Heart right ventricle (tissue), 16 donors: ENCODE measurements around the gene SLIT3. TPM values are rescaled to one million over a fixed set of nuclear protein-coding genes. Genes with fewer than 3 reads are reported as not detected.
A peak's percentile ranks its signal among the peaks of the same experiment; 100 is the strongest.

Experiments used
- ATAC-seq, 8 donors: fragments of 200-7000 bp; cut with Tn5 transposase; one replicate each; pipeline ENCODE4 v1.9.1; 2020; ENCODE audit warnings: mild to moderate bottlenecking in 8 of 8, moderate library complexity in 8 of 8, moderate number of reproducible peaks in 1 of 8
- DNase-seq, 2 donors: peaks; one replicate each; pipeline ENCODE4 v3.0.0-alpha.2; 2020
- H3K27ac ChIP-seq, 10 donors: fragments of 200-600 bp; sonication (generic) in 2 of 10; one replicate each; pipeline versions ENCODE4 v1.5.0 to v1.8.0; 2020 to 2022; ENCODE audit warnings: mild to moderate bottlenecking in 3 of 10
- H3K27me3 ChIP-seq, 7 donors: fragments of 200-600 bp; one replicate each; pipeline ENCODE4 v1.8.0; 2021 to 2022; ENCODE audit warnings: mild to moderate bottlenecking in 2 of 7
- H3K36me3 ChIP-seq, 9 donors: fragments of 200-600 bp; sonication (generic) in 1 of 9; one replicate each; pipeline versions ENCODE4 v1.5.0 to v1.8.0; 2020 to 2022; ENCODE audit warnings: mild to moderate bottlenecking in 2 of 9
- H3K4me1 ChIP-seq, 9 donors: fragments of 200-600 bp; sonication (generic) in 1 of 9; one replicate each; pipeline versions ENCODE4 v1.5.0 to v1.8.0; 2020 to 2022; ENCODE audit warnings: mild to moderate bottlenecking in 4 of 9
- H3K4me3 ChIP-seq, 10 donors: fragments of 200-600 bp; sonication (generic) in 2 of 10; one replicate each; pipeline versions ENCODE4 v1.5.0 to v1.8.0; 2020 to 2022; ENCODE audit warnings: mild to moderate bottlenecking in 7 of 10, moderate library complexity in 2 of 10
- H3K9me3 ChIP-seq, 11 donors: fragments of 200-600 bp in 10 of 11; sonication (generic) in 2 of 11; one replicate each; pipeline versions ENCODE4 v1.5.0 to v1.8.0; 2013 to 2022; ENCODE audit warnings: mild to moderate bottlenecking in 2 of 11, control low read depth in 1 of 11, moderate library complexity in 1 of 11
- CTCF ChIP-seq, 9 donors: fragments of 200-600 bp; sonication (generic) in 2 of 9; IDR thresholded peaks; one replicate each; pipeline versions ENCODE4 v1.5.0 to v1.8.0; 2021 to 2022; ENCODE audit warnings: antibody characterized with exemption in 9 of 9, mild to moderate bottlenecking in 5 of 9, moderate library complexity in 1 of 9
- WGBS, 2 donors: extraction: QIAGEN DNeasy Blood & Tissue Kit; methylation state at CpG; one replicate each; pipeline ENCODE4 v1.1.7; 2013; ENCODE audit warnings: inconsistent platforms in 1 of 2; 5-methylcytosine and 5-hydroxymethylcytosine counted together
- intact Hi-C, 10 donors: fragments of 100-400 bp; cut with DNase I; formaldehyde crosslinking; loops; one replicate each; pipeline versions ENCODE4 v1.11.1 to v1.14.2; 2022
- polyA plus RNA-seq, 2 donors: library from polyadenylated mRNA; stranded (reverse); fragments of 200-250 nt; gene quantifications; one replicate each; pipeline ENCODE4 v1.2.3, GENCODE V29; 2013
- total RNA-seq, 10 donors: library from RNA; stranded (reverse); fragmentation: NEBNext Ultra II Directional in 3 of 10; extraction: Animal tissue kit (Norgen Biotek cat#: 25700) in 3 of 10; gene quantifications; one replicate each; pipeline versions ENCODE4 v1.2.1 to v1.2.4, GENCODE V29; 2021 to 2023
- donor health status: Arrhythmogenic right ventricular cardiomyopathy.
- donor health status: ischemic (EF 13 %, LVEDD 7.1; RV severe dilation, severe dysfunction).
- donor health status: healthy with polysubstance abuse.
- donor health status: DM: no; HTN: yes; CAD: no.
- donor health status: DM: no; HTN: no; CAD: no.
- donor health status: ischemic (EF 25% LVEDD 6.9; RV normal size, moderate dysfunction).
- donor health status: ischemic (EF 25% LVEDD 5.7; RV mildly dilated, moderate dysfunction).
- donor health status: healthy.
- donor health status: DM: yes; HTN: yes; CAD: no.
- donor health status: Ischemic cardiomyopathy.
- donor health status: ischemic (EF 35%, LVEDD 5.7; RV mildly dilated, moderate dysfunction).
- donor health status: nonischemic (EF 11% LVEDD 7.7; RV severe dilation, severe dysfunction).
- donor health status: DM: yes; HTN: yes; CAD: no.
- donor health status: PGD.
- donor health status: ischemic (EF 29% LVEDD 5.4; RV normal size, mild dysfunction).
- donor health status: nonischemic (EF 23%, LVEDD 6.1; RV moderate dilation, normal function).

The SLIT3 gene
- total and polyA plus RNA-seq, 12 donors = 2.0 to 29.2 (median 12.1) TPM

- H3K36me3 ChIP-seq = no peaks in the 10 kb centered on the region
- peaks cover 0 to 3% (median 0%) of the 10 kb centered on the region in 7 donors for H3K27me3 ChIP-seq
- no peak overlapping the region for H3K4me3 ChIP-seq
- ATAC-seq (peak in 1 of 8 donors; percentile 22), DNase-seq (no peak)
- peaks cover 0 to 18% (median 6%) of the 10 kb centered on the region in 9 donors for H3K4me1 ChIP-seq
- H3K9me3 ChIP-seq = no peaks in the 10 kb centered on the region
- no peak overlapping the region for H3K27ac ChIP-seq
- intact Hi-C loops = no loop called here
- no peak for TF ChIP-seq CTCF (IDR thresholded peaks at IDR 0.05)
- 38 to 41% methylated on average over 5 of the region's 5 CpGs for WGBS, 2 donors
Observed at GRCh38 chr5:168875832-168876231, 425.1 kb downstream of the SLIT3 start.

GRCh38 chr5:168874713-168875380 lies 426.1 kb downstream of the SLIT3 start:
- DNase-seq (no peak), ATAC-seq (no peak)
- 65 to 75% methylated on average over 6 of the region's 6 CpGs for WGBS, 2 donors
- peaks cover 0 to 3% (median 0%) of the 10 kb centered on the region in 7 donors for H3K27me3 ChIP-seq
- H3K4me3 ChIP-seq = no peak overlapping the region
- intact Hi-C loops = loop anchor here in 1 of 10 donors (5.0 kb wide), 1 partner anchor 43 kb away; no protein-coding TSS in a partner anchor
- H3K36me3 ChIP-seq = no peaks in the 10 kb centered on the region
- H3K4me1 ChIP-seq = peaks cover 0 to 14% (median 6%) of the 10 kb centered on the region in 9 donors
- H3K27ac ChIP-seq = no peak overlapping the region
- peak in 6 of 9 donors; percentile 19 to 48 (median 26) for TF ChIP-seq CTCF (IDR thresholded peaks at IDR 0.05)
- H3K9me3 ChIP-seq = no peaks in the 10 kb centered on the region

GRCh38 chr5:168872246-168872645 lies 428.7 kb downstream of the SLIT3 start:
- intact Hi-C loops = loop anchor here in 1 of 10 donors (5.0 kb wide), 1 partner anchor 40 kb away; no protein-coding TSS in a partner anchor

GRCh38 chr5:168870910-168871309 lies 430.0 kb downstream of the SLIT3 start:
- WGBS, 2 donors = 76 to 82% methylated on average over 9 of the region's 9 CpGs
- peaks cover 0 to 9% (median 0%) of the 10 kb centered on the region in 9 donors for H3K4me1 ChIP-seq
- no peak for TF ChIP-seq CTCF (IDR thresholded peaks at IDR 0.05)
- no peak overlapping the region for H3K27ac ChIP-seq
- DNase-seq (no peak), ATAC-seq (no peak)
- H3K4me3 ChIP-seq = no peak overlapping the region
- no peaks in the 10 kb centered on the region for H3K9me3 ChIP-seq
- peaks cover 0 to 3% (median 0%) of the 10 kb centered on the region in 7 donors for H3K27me3 ChIP-seq
- intact Hi-C loops = loop anchor here in 1 of 10 donors (5.0 kb wide), 1 partner anchor 39 kb away; no protein-coding TSS in a partner anchor
- H3K36me3 ChIP-seq = no peaks in the 10 kb centered on the region

More at GRCh38 chr5:168872246-168872645, 428.7 kb downstream of the SLIT3 start:
- DNase-seq (no peak), ATAC-seq (no peak)
- Histone ChIP-seq H3K4me3 (no peak overlapping the region), H3K9me3 (no peaks in the 10 kb centered on the region), H3K27ac (no peak overlapping the region), H3K4me1 (peaks cover 0 to 9% (median 0%) of the 10 kb centered on the region in 9 donors), H3K27me3 (peaks cover 0 to 3% (median 0%) of the 10 kb centered on the region in 7 donors), H3K36me3 (no peaks in the 10 kb centered on the region)
- TF ChIP-seq CTCF (IDR thresholded peaks at IDR 0.05) = no peak
- WGBS, 2 donors = 59 to 77% methylated on average over 3 of the region's 3 CpGs
